Measurements from ENCODE around the gene ARMC5. TPM values are rescaled to one million over a fixed set of nuclear protein-coding genes. Genes with fewer than 3 reads are reported as not detected.

The ARMC5 gene
- total RNA-seq, 2 donors from 2014 or later: 9.4 to 12.1 TPM

- TF ChIP-seq, protein P1, sequence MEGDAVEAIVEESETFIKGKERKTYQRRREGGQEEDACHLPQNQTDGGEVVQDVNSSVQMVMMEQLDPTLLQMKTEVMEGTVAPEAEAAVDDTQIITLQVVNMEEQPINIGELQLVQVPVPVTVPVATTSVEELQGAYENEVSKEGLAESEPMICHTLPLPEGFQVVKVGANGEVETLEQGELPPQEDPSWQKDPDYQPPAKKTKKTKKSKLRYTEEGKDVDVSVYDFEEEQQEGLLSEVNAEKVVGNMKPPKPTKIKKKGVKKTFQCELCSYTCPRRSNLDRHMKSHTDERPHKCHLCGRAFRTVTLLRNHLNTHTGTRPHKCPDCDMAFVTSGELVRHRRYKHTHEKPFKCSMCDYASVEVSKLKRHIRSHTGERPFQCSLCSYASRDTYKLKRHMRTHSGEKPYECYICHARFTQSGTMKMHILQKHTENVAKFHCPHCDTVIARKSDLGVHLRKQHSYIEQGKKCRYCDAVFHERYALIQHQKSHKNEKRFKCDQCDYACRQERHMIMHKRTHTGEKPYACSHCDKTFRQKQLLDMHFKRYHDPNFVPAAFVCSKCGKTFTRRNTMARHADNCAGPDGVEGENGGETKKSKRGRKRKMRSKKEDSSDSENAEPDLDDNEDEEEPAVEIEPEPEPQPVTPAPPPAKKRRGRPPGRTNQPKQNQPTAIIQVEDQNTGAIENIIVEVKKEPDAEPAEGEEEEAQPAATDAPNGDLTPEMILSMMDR (conservative IDR thresholded peaks at IDR 0.05): no peak
- H3K27me3 ChIP-seq (ENCODE audit: control insufficient read depth, insufficient read depth, low read length, poor library complexity, severe bottlenecking): no peaks in the 10 kb centered on the region
- WGBS, 2 experiments (ENCODE audit: insufficient coverage in 1 of 2, insufficient read length in 1 of 2): 86 to 94% methylated on average over 1 to 3 of the region's 3 CpGs
- no peak for DNase-seq
- H3K9me3 Mint-ChIP-seq: peaks cover 5% of the 10 kb centered on the region
- H3K9me3 ChIP-seq (ENCODE audit: control insufficient read depth, low read length): no peaks in the 10 kb centered on the region
- no peaks in the 10 kb centered on the region for H3K4me1 Mint-ChIP-seq
- H3K36me3 Mint-ChIP-seq (ENCODE audit: low read depth): no peaks in the 10 kb centered on the region
- H3K4me1 ChIP-seq (ENCODE audit: control insufficient read depth, insufficient read depth, low read length): no peaks in the 10 kb centered on the region
- H3K36me3 ChIP-seq (ENCODE audit: control insufficient read depth, insufficient read depth, low read length): no peaks in the 10 kb centered on the region
- H3K4me3 Mint-ChIP-seq: no peak overlapping the region
- H3K27ac ChIP-seq (ENCODE audit: low read depth, low read length): no peak overlapping the region
- H3K9ac ChIP-seq (ENCODE audit: extremely low read depth, low read length, poor library complexity, severe bottlenecking): no peak overlapping the region
- no peak overlapping the region for H3K27ac Mint-ChIP-seq
- H3K4me3 ChIP-seq (ENCODE audit: low read length): no peak overlapping the region
- peaks cover 71% of the 10 kb centered on the region for H3K27me3 Mint-ChIP-seq (ENCODE audit: insufficient read depth)
Measured at GRCh38 chr16:31423241-31423640, 36.1 kb upstream of the ARMC5 start.

DNA sequence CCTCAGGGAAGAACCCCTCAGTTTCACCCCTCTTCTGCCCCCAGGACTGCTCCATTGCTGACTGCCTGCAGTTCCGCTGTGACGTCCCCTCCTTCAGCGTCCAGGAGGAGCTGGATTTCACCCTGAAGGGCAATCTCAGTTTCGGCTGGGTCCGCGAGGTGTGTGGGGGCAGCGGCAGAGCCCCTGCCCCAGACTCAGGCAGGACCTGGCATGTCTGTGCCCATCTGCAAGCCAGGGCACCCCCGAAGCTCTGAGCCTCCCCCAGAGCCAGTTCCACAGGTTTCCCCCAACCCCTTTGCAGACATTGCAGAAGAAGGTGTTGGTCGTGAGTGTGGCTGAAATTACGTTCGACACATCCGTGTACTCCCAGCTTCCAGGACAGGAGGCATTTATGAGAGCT, 35.5 kb upstream of the ARMC5 start:
- no peak overlapping the region for H3K4me3 ChIP-seq (ENCODE audit: low read length)
- DNase-seq: no peak
- peaks cover 4% of the 10 kb centered on the region for H3K9me3 Mint-ChIP-seq
- H3K36me3 Mint-ChIP-seq (ENCODE audit: low read depth): no peaks in the 10 kb centered on the region
- H3K27ac Mint-ChIP-seq: no peak overlapping the region
- H3K36me3 ChIP-seq (ENCODE audit: control insufficient read depth, insufficient read depth, low read length): no peaks in the 10 kb centered on the region
- H3K9ac ChIP-seq (ENCODE audit: extremely low read depth, low read length, poor library complexity, severe bottlenecking): no peak overlapping the region
- H3K4me3 Mint-ChIP-seq: no peak overlapping the region
- H3K4me1 Mint-ChIP-seq: no peaks in the 10 kb centered on the region
- whole genome bisulfite sequencing, 2 experiments (ENCODE audit: insufficient coverage in 1 of 2, insufficient read length in 1 of 2): 91 to 100% methylated on average over 2 to 9 of the region's 12 CpGs
- H3K27me3 Mint-ChIP-seq (ENCODE audit: insufficient read depth): peaks cover 73% of the 10 kb centered on the region
- TF ChIP-seq, protein P1 (conservative IDR thresholded peaks at IDR 0.05): no peak
- H3K27me3 ChIP-seq (ENCODE audit: control insufficient read depth, insufficient read depth, low read length, poor library complexity, severe bottlenecking): no peaks in the 10 kb centered on the region
- H3K9me3 ChIP-seq (ENCODE audit: control insufficient read depth, low read length): no peaks in the 10 kb centered on the region
- H3K4me1 ChIP-seq (ENCODE audit: control insufficient read depth, insufficient read depth, low read length): no peaks in the 10 kb centered on the region
- no peak overlapping the region for H3K27ac ChIP-seq (ENCODE audit: low read depth, low read length)

- Histone ChIP-seq H3K27me3 (ENCODE audit: control insufficient read depth, insufficient read depth, low read length, poor library complexity, severe bottlenecking) (no peaks in the 10 kb centered on the region), H3K4me1 (ENCODE audit: control insufficient read depth, insufficient read depth, low read length) (peaks cover 4% of the 10 kb centered on the region), H3K9me3 (ENCODE audit: control insufficient read depth, low read length) (no peaks in the 10 kb centered on the region), H3K4me3 (ENCODE audit: low read length) (no peak overlapping the region), H3K27ac (ENCODE audit: low read depth, low read length) (no peak overlapping the region), H3K36me3 (ENCODE audit: control insufficient read depth, insufficient read depth, low read length) (no peaks in the 10 kb centered on the region), H3K9ac (ENCODE audit: extremely low read depth, low read length, poor library complexity, severe bottlenecking) (no peak overlapping the region)
- no peak overlapping the region for H3K27ac Mint-ChIP-seq
- H3K36me3 Mint-ChIP-seq (ENCODE audit: low read depth): no peaks in the 10 kb centered on the region
- peaks cover 4% of the 10 kb centered on the region for H3K9me3 Mint-ChIP-seq
- H3K4me1 Mint-ChIP-seq: no peaks in the 10 kb centered on the region
- 94% methylated on average over 35 to 69 of the region's 83 CpGs for WGBS, 2 experiments (ENCODE audit: insufficient coverage in 1 of 2, insufficient read length in 1 of 2)
- TF ChIP-seq, protein P1 (conservative IDR thresholded peaks at IDR 0.05): no peak
- H3K27me3 Mint-ChIP-seq (ENCODE audit: insufficient read depth): peaks cover 64% of the 10 kb centered on the region
- DNase-seq: peak; percentile 61
- H3K4me3 Mint-ChIP-seq: no peak overlapping the region
Measured at GRCh38 chr16:31427441-31428278, 31.6 kb upstream of the ARMC5 start.

All from endodermal cell (in vitro differentiated cells).